Dendritic cell treated with granulocyte-macrophage colony-stimulating factor and Interleukin-4, amounts not matched to agents 40 ng/mL and 50 ng/mL, for 4 days (primary cell): Measurements from ENCODE around the gene DBR1.
A peak's percentile ranks its signal among the peaks of the same experiment; 100 is the strongest.
"Not testable (repeated sequence)": the region's sequence is repeated elsewhere in the genome, so short reads cannot be mapped to it uniquely, and the experiment has no call there.

ENCODE experiments used
- H3K27ac Mint-ChIP-seq: one replicate; pipeline ENCODE4 v1.8.0; 2022; ENCODE audit warnings: mild to moderate bottlenecking, mixed read lengths
- H3K27me3 Mint-ChIP-seq: one replicate; pipeline ENCODE4 v1.8.0; 2022; ENCODE audit warnings: mild to moderate bottlenecking, mixed read lengths
- H3K36me3 Mint-ChIP-seq: one replicate; pipeline ENCODE4 v1.8.0; 2022; ENCODE audit warnings: low read depth, mixed read lengths
- H3K4me1 Mint-ChIP-seq: one replicate; pipeline ENCODE4 v1.8.0; 2022; ENCODE audit warnings: low read depth, mixed read lengths
- H3K4me3 Mint-ChIP-seq: one replicate; pipeline ENCODE4 v1.8.0; 2022; ENCODE audit warnings: mild to moderate bottlenecking, moderate library complexity, mixed read lengths
- H3K9me3 Mint-ChIP-seq: one replicate; pipeline ENCODE4 v1.8.0; 2022; ENCODE audit warnings: mixed read lengths
- intact Hi-C: fragments of 100-400 bp; cut with micrococcal nuclease; formaldehyde crosslinking; loops from one replicate; pipeline ENCODE4 v1.15.0; 2022

The DBR1 gene

GRCh38 chr3:138172625-138173024, 2.1 kb downstream of the DBR1 start:
- Mint-ChIP-seq H3K4me3 (no peak overlapping the region), H3K27ac (no peak overlapping the region), H3K27me3 (no peaks in the 10 kb centered on the region), H3K9me3 (no peaks in the 10 kb centered on the region), H3K36me3 (peaks cover 40% of the 10 kb centered on the region), H3K4me1 (peaks cover 21% of the 10 kb centered on the region)
- intact Hi-C loops: loop anchor here (5.0 kb wide), 1 partner anchor 50 kb away; no protein-coding TSS in a partner anchor

DNA sequence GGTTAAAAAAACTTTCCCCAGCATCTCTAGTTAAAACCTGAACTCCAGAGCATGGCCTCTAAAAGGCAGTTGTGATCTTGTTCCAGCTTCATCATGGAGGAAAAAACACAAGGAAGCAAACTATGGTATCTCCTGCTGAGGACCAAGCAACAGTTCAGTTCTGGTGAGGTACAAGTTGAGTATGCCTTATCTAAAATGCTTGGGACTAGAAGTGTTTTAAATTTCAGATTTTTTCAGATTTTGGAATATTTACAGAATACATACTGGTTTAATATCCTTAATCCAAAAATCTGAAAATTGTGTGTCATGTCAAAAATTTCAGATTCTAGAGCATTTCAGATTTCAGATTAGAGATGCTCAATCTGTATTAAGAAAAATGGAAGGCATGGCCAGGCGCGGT, 9.7 kb downstream of the DBR1 start:
- no peaks in the 10 kb centered on the region for H3K9me3 Mint-ChIP-seq
- peaks cover 95% of the 10 kb centered on the region for H3K36me3 Mint-ChIP-seq
- H3K4me3 Mint-ChIP-seq: no peak overlapping the region
- no peaks in the 10 kb centered on the region for H3K27me3 Mint-ChIP-seq
- H3K4me1 Mint-ChIP-seq: peaks cover 13% of the 10 kb centered on the region
- intact Hi-C loops: no loop called here
- no peak overlapping the region for H3K27ac Mint-ChIP-seq

- Mint-ChIP-seq H3K27ac (no peak overlapping the region), H3K4me3 (no peak overlapping the region), H3K9me3 (peaks cover 21% of the 10 kb centered on the region), H3K27me3 (no peaks in the 10 kb centered on the region), H3K4me1 (no peaks in the 10 kb centered on the region), H3K36me3 (peaks cover 27% of the 10 kb centered on the region)
- intact Hi-C loops: no loop called here
Observed at GRCh38 chr3:138157743-138158142, 17.0 kb downstream of the DBR1 start.

DNA sequence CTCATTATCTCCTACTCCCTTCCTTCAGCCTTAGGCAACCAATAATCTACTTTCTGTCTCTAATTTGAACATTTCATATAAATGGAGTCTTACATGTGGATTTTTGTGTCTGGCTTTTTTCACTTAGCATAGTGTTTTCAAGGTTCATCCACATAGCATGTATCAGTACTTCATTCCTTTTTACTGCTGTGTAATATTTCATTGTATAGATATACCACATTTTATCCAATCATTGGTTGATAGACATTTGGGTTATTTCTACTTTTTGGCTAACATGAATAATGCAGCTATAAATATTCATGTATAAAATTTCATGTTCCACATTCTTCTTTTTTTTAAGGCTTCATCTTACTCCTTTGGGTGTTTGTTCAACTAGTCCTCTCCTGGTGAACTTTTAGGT, 20.2 kb downstream of the DBR1 start:
- H3K27me3 Mint-ChIP-seq: no peaks in the 10 kb centered on the region
- intact Hi-C loops: no loop called here
- H3K9me3 Mint-ChIP-seq: peaks cover 21% of the 10 kb centered on the region
- H3K4me3 Mint-ChIP-seq: no peak overlapping the region
- H3K36me3 Mint-ChIP-seq: no peaks in the 10 kb centered on the region
- H3K27ac Mint-ChIP-seq: no peak overlapping the region
- H3K4me1 Mint-ChIP-seq: no peaks in the 10 kb centered on the region

DNA sequence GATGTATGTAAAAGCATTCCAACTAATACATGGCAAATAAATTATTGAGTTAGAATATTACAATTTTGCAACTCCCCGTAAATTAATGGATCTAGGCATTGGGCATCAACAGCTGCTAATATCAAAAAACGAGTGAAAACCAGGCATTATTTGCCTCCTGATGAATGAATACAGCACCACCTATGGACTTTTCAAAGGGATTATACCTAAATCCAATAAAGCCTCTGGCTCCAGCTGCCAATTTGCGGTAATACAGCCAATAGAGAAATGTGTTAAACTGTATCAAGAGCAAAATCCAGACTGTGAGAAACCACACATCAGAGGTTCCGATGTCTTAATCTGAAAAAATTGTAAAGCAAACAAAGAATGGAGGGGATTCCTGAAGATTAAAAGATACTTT, 26.2 kb downstream of the DBR1 start:
- Mint-ChIP-seq H3K9me3 (peaks cover 4% of the 10 kb centered on the region), H3K27ac (no peak overlapping the region), H3K27me3 (no peaks in the 10 kb centered on the region), H3K4me3 (no peak overlapping the region), H3K36me3 (no peaks in the 10 kb centered on the region), H3K4me1 (peaks cover 5% of the 10 kb centered on the region)
- intact Hi-C loops: loop anchor here (2.0 kb wide), 2 partner anchors 34 to 80 kb away; partner anchors contain the start of gene DZIP1L

GRCh38 chr3:138142181-138142580, 32.5 kb downstream of the DBR1 start:
- H3K27me3 Mint-ChIP-seq, H3K27ac Mint-ChIP-seq: not testable (repeated sequence)

GRCh38 chr3:138140940-138141339, 33.8 kb downstream of the DBR1 start:
- no peaks in the 10 kb centered on the region for H3K27me3 Mint-ChIP-seq
- H3K4me1 Mint-ChIP-seq: peaks cover 48% of the 10 kb centered on the region
- peak overlapping the region; percentile 14 for H3K27ac Mint-ChIP-seq
- intact Hi-C loops: no loop called here
- H3K36me3 Mint-ChIP-seq: no peaks in the 10 kb centered on the region
- no peaks in the 10 kb centered on the region for H3K9me3 Mint-ChIP-seq
- H3K4me3 Mint-ChIP-seq: no peak overlapping the region

More at GRCh38 chr3:138142181-138142580, 32.5 kb downstream of the DBR1 start:
- intact Hi-C loops, H3K4me3 Mint-ChIP-seq, H3K36me3 Mint-ChIP-seq, H3K9me3 Mint-ChIP-seq: not testable (repeated sequence)
- peaks cover 39% of the 10 kb centered on the region for H3K4me1 Mint-ChIP-seq

GRCh38 chr3:138139691-138140090, 35.0 kb downstream of the DBR1 start:
- Mint-ChIP-seq H3K4me1 (peaks cover 60% of the 10 kb centered on the region), H3K9me3 (no peaks in the 10 kb centered on the region), H3K27ac (peak overlapping the region; percentile 62), H3K27me3 (no peaks in the 10 kb centered on the region), H3K4me3 (no peak overlapping the region), H3K36me3 (no peaks in the 10 kb centered on the region)
- intact Hi-C loops: loop anchor here (2.0 kb wide), 1 partner anchor 15 kb away; no protein-coding TSS in a partner anchor

- intact Hi-C loops: loop anchor here (2.0 kb wide), 1 partner anchor 13 kb away; no protein-coding TSS in a partner anchor
- Mint-ChIP-seq H3K27me3 (no peaks in the 10 kb centered on the region), H3K4me1 (peaks cover 78% of the 10 kb centered on the region), H3K9me3 (no peaks in the 10 kb centered on the region), H3K36me3 (no peaks in the 10 kb centered on the region), H3K4me3 (no peak overlapping the region), H3K27ac (peak overlapping the region; percentile 83)
Observed at GRCh38 chr3:138137861-138138260, 36.9 kb downstream of the DBR1 start.

GRCh38 chr3:138136201-138136600, 38.5 kb downstream of the DBR1 start:
- no peaks in the 10 kb centered on the region for H3K36me3 Mint-ChIP-seq
- H3K27me3 Mint-ChIP-seq: no peaks in the 10 kb centered on the region
- no peak overlapping the region for H3K4me3 Mint-ChIP-seq
- peaks cover 85% of the 10 kb centered on the region for H3K4me1 Mint-ChIP-seq
- H3K27ac Mint-ChIP-seq: peak overlapping the region; percentile 83
- H3K9me3 Mint-ChIP-seq: no peaks in the 10 kb centered on the region
- intact Hi-C loops: no loop called here

DNA sequence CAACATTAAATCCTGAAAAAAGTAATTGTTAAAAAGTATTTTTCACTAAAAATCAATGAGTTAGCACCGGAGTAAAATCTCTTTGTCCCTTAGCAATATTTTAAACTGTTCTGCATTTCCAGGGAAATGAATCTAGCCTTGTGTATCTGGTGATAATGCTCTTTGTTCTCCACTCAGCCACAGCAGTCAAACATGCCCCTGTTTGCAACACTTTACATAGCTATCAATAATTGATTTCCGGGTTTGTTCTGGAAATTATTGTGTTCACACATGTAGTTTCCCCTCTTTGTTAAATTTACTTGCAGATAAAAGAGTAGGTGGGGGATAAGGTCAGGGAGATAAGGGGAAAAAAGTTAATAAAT, 38.9 kb downstream of the DBR1 start:
- H3K9me3 Mint-ChIP-seq: no peaks in the 10 kb centered on the region
- no peaks in the 10 kb centered on the region for H3K36me3 Mint-ChIP-seq
- peak overlapping the region; percentile 83 for H3K27ac Mint-ChIP-seq
- peaks cover 84% of the 10 kb centered on the region for H3K4me1 Mint-ChIP-seq
- intact Hi-C loops: no loop called here
- H3K4me3 Mint-ChIP-seq: peak overlapping the region; percentile 4
- H3K27me3 Mint-ChIP-seq: no peaks in the 10 kb centered on the region

DNA sequence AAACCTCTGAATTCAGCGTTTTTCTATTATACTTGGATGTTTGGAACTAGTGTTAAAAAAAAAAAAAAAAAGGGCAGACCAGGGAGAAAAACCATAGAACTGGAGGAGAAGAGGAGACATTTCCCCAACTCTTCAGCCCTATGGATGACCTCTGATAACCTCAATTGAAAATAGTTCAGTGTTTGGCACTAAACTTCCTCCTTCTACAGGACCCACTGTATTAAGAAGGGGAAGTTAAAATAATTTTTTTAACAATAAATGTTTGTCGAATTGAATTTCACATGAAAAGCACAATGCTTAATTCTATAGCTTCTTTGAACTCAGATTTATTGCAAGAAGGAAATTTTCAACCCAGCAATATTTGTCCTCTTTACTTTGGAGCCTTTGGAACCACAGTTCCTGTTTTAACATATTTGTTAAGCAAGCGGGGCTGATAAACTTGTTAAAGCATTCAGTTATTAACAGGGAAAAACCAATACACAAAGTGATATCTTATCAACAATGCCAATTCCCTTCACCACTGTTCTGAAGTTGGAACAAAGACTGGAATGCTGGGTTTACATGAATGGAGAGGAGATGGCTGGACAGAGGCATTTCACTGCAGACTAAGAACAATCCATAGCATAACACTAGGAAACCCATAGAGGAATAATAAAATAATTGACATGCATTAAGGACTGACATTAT, 39.4 kb downstream of the DBR1 start:
- H3K4me3 Mint-ChIP-seq: peak overlapping the region; percentile 34
- intact Hi-C loops: no loop called here

GRCh38 chr3:138132239-138132638, 42.5 kb downstream of the DBR1 start, which contains the start of gene A4GNT:
A4GNT (minus strand) TSS chr3:138132390; CDS start chr3:138131256, 1,134 bp downstream.
- Mint-ChIP-seq H3K4me3 (no peak within 1 kb of the TSS), H3K27ac (peak within 1 kb of the TSS; percentile 83), H3K36me3 (no peaks in the 10 kb centered on the region), H3K9me3 (no peaks in the 10 kb centered on the region), H3K27me3 (no peaks in the 10 kb centered on the region), H3K4me1 (peaks cover 79% of the 10 kb centered on the region)
- intact Hi-C loops: no loop called here

More for the DNA sequence above, 39.4 kb downstream of the DBR1 start:
- H3K36me3 Mint-ChIP-seq: no peaks in the 10 kb centered on the region
- peak overlapping the region; percentile 83 for H3K27ac Mint-ChIP-seq
- no peaks in the 10 kb centered on the region for H3K27me3 Mint-ChIP-seq
- H3K4me1 Mint-ChIP-seq: peaks cover 81% of the 10 kb centered on the region
- no peaks in the 10 kb centered on the region for H3K9me3 Mint-ChIP-seq

- intact Hi-C loops: no loop called here
- no peaks in the 10 kb centered on the region for H3K36me3 Mint-ChIP-seq
- no peak overlapping the region for H3K4me3 Mint-ChIP-seq
- no peaks in the 10 kb centered on the region for H3K27me3 Mint-ChIP-seq
- H3K4me1 Mint-ChIP-seq: peaks cover 65% of the 10 kb centered on the region
- no peaks in the 10 kb centered on the region for H3K9me3 Mint-ChIP-seq
- H3K27ac Mint-ChIP-seq: peak overlapping the region; percentile 53
Observed at GRCh38 chr3:138127636-138128365, 46.9 kb downstream of the DBR1 start.
